CMK (cell line): ENCODE results near the gene PARP14.
"Not testable (repeated sequence)": the region's sequence is repeated elsewhere in the genome, so short reads cannot be mapped to it uniquely, and the experiment has no call there.

Experiments used
- DNase-seq: peaks from one replicate; pipeline ENCODE4 v3.0.0-alpha.2; 2010; ENCODE audit warnings: low read depth

The PARP14 gene

DNA sequence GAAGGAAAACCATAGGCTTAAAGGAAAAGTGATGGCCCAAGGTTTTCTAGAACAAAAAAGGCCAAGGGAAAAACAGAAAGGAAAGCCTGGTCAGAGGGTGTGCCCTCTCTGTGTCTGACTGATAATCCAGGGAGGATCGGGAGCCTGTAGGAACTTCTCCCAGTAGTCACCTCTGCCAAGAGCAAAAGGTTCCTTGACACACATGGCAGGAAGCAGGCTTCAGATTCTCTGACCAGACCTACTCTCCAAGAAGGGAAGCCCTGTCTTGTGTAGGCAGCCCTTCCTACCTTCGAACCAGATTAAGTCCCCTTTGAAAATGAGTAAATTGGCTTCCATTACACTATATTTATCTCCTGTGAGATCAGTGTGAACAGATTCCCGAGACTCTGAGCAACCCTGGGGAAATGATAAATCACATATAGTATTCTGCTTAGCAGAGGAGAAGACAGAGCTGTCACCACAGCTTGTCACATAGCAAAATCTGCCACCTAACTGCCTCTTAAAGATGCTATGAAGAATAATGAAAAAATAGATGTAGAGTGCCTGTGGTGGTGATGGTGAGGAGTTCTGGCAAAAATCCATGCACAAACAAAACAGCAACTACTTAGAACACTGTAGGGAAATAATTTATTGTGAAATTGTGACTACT is 38.8 kb downstream of the PARP14 start:
- no peak for DNase-seq

DNA sequence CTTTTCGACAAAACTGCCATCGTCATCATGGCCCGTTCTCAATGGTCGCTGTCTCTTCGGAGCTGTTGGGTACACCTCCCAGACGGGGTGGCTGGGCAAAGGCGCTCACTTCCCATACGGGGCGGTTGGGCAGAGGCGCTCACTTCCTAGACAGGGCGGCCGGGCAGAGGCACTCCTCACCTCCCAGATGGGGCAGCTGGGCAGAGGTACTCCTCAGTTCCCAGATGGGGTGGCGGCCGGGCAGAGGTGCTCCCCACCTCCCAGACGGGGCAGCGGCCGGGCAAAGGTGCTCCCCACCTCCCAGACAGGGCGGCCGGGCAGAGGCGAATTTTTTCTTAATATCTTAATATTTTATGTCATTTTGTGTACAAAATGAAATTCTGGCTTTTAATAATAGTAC is 44.5 kb downstream of the PARP14 start:
- no peak for DNase-seq

DNA sequence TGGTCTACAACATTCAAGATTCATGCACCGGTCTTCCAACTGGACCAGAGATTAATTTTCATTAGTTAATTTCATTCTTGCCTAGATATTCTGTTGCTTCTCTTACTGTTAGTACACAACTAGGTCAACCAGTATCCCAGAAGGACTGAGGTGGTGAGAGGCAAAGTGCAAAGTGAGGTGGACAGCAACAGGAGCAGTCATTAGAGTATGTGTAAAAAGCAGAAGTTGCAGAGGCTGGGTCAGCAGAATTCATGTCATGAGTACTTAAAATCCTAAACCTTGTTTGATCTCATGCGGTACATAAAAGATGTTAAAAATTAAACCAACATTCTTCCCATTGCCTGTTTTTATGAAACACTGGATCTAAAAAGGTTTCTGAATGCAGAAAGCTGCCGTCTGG is 46.7 kb downstream of the PARP14 start:
- DNase-seq = no peak

DNA sequence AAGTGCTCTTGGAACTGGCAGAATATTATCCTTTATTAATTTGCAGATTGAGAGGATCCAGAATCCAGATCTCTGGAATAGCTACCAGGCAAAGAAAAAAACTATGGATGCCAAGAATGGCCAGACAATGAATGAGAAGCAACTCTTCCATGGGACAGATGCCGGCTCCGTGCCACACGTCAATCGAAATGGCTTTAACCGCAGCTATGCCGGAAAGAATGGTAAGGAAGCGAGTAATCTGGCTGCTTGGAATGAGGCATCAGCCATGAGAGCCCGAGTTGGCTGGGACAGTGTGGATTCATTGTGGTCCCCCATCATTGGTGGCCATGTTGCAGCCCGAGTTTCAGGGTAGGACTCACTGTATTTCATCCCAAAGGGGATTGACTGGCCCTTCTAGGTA is 47.1 kb downstream of the PARP14 start:
- DNase-seq = no peak

DNA sequence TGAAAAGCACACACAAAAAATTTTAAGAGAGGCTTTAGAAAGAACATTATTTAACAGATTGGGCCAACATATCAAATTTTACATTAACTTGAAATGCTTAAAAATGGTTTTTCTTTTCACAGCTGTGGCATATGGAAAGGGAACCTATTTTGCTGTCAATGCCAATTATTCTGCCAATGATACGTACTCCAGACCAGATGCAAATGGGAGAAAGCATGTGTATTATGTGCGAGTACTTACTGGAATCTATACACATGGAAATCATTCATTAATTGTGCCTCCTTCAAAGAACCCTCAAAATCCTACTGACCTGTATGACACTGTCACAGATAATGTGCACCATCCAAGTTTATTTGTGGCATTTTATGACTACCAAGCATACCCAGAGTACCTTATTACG is 47.5 kb downstream of the PARP14 start:
- DNase-seq = no peak

DNA sequence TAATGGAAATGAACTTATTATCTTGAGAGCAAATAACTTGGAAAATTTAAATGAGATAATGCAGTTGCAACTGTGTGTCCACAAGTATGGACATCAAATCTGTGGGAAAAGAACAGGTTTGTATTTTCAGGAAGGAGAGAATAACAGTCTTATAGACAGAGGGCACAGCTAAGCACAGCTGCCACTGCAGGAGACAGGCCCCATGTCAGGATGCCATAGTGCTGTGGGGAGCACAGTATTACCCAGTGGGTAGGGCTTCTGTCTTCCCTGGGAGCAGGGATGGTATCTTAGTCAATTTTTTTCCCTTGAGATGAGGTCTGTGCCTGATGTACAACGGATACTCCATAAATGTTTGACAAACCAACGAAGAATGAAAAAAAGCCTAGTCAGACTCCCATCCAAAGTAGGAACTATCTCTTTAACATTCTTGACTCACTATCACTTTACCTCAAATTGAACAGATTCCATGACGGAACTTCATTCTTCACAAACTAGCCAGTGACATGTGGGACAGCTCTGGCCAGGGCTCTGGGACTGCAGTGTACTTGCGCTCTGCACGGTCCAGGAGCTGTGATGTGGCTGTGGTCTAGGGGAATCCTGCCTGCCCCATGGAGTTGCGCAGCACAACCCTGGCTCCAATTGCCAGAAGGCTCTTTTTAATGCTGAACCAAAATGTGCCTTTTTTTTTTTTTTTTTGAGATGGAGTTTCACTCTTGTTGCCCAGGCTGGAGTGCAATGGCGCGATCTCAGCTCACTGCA is 48.3 kb downstream of the PARP14 start:
- DNase-seq = no peak

DNA sequence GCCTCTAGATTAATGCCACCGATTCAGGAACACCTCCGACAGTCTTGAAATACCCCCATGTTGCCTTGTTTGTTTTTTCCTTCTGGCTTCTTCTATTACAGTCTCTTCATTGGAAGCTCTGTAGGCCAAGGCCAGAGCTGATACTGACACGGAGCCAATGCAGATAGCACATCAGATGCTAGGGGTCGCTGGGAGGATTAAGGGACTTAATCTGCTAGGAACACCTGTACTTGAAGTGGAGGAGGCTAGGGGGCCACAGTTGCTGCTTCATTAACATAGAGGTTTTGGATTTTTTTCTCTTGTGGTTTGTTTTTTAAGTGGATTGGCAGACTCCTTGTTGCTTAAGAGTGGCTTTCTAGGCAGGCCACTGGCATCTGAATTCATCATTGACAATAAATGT is 49.6 kb downstream of the PARP14 start:
- DNase-seq = no peak

DNA sequence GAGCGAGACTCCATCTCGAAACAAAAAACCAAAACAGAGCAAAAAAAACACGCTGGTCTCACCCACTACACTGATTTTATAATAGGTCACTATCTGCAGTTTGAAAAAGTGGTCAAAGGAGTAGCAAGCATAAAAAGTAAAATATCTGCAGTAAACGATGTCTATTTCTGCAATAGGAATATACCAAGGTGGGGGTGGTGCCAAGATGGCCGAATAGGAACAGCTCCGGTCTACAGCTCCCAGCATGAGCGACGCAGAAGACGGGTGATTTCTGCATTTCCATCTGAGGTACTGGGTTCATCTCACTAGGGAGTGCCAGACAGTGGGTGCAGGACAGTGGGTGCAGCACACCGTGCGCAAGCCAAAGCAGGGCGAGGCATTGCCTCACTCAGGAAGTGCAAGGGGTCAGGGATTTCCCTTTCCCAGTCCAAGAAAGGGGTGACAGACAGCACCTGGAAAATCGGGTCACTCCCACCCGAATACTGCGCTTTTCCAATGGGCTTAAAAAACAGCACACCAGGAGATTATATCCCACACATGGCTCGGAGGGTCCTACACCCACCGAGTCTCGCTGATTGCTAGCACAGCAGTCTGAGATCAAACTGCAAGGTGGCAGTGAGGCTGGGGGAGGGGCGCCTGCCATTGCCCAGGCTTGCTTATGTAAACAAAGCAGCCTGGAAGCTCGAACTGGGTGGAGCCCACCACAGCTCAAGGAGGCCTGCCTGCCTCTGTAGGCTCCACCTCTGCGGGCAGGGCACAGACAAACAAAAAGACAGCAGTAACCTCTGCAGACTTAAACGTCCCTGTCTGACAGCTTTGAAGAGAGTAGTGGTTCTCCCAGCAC is 52.3 kb downstream of the PARP14 start:
- not testable (repeated sequence) for DNase-seq

DNA sequence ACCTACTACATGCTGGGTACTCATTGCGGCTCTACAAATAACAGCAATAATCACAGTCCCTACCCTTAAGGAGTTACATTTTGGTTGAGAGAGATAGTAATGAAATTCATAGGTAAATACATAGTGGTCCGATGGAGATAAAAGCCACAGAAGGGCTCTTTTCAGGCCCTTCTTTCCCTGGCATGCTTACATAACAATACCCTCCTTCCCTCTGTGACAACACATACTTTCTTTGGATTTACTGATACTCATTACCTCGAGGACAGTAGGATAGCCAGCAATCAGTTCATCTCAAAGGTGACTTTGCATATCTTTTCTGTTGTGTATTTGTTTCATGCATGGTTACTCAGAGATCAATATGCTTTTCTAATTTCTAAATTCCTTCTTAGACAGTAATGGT is 58.5 kb downstream of the PARP14 start:
- no peak for DNase-seq

DNA sequence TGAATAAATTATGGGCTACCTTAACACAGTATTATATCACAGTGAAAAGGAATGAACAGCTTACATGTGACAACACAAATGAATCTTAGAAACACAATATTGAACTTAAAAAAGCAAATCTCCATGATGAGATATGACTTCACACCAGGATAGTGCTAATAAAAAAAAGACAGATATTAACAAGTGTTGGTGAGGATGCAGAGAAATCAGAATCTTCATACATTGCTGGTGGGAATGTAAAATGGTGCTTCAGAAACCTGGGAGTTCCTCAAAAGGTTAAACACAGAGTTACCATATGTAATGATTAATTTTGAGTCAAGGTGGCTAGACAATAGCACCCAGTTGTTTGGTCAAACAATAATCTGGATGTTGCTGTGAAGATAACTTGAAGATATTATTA is 61.6 kb downstream of the PARP14 start:
- DNase-seq = no peak

DNA sequence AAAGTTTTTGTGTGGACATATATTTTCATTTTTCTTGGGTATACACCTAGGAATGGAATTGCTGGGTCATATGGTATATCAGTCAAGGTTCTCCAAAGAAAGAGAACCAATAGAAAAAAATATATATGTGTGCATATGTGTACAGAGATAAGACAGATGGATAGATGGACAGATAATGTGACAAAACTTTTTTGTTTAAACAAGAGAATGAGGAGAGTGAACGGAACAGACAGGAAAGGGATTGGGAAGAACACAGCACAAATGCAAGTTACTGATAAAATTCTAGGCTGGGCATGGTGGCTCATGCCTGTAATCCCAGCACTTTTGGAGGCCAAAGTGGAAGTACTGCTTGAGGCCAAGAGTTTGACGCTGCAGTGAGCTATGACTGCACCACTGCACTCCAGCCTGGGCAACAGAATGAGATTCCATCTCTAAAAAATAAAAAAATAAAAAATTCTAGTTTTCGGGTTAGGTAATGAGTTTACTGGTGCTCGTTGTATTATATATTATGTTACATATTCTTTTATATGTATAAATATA is 63.0 kb downstream of the PARP14 start:
- DNase-seq = no peak

DNA sequence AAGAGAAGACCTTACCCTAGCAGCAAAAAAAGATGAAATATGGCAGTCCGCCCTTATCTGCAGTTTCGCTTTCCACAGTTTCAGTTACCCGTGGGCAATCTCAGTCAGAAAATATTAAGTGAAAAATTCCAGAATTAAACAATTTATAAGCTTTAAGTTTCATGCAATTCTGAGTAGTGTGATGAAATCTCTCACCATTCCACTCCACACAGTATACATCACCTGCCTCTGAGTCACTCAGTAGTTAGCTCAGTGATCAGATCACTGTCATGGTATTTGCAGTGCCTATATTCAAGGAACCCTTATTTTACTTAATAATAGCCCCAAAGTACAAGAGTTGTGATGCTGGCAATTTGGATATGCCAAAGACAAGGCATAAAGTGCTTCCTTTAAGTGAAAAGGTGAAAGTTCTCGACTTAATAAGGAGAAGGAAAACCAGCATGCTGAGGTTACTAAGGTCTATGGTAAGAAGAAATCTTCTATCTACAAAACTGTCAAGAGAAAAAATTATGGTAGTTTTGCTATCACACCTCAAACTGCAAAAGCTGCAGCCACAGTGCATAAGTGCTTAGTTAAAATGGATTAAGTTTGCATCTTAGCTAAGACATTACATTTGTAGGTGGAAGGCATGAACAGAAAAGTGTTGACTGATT is 64.9 kb downstream of the PARP14 start:
- no peak for DNase-seq

DNA sequence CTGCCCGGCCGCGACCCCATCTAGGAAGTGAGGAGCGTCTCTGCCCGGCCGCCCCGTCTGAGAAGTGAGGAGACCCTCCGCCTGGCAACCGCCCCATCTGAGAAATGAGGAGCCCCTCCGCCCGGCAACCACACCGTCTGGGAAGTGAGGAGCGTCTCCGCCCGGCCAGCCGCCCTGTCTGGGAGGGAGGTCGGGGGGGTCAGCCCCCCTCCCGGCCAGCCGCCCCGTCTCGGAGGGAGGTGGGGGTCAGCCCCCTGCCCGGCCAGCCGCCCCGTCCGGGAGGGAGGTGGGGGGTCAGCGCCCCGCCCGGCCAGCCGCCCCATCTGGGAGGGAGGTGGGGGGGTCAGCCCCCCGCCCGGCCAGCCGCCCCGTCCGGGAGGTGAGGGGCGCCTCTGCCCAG is 66.7 kb downstream of the PARP14 start:
- not testable (repeated sequence) for DNase-seq

DNA sequence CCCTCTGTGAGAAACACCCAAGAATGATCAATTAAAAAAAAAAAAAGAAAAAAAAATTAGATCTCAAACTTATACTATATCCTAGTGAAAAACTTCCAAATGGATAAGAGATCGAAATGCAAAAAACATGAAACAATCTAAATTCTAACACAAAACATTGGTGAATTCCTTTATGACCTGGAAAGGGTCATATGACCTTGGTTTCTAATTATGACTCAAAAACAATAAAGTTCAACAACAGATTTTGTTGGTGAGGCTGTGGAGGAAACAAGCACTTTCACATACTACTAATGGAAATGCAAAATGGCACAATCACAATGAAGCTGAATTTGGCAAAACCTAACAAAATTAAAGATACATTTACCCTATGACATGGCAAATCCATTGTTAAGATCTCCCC is 67.7 kb downstream of the PARP14 start:
- no peak for DNase-seq

DNA sequence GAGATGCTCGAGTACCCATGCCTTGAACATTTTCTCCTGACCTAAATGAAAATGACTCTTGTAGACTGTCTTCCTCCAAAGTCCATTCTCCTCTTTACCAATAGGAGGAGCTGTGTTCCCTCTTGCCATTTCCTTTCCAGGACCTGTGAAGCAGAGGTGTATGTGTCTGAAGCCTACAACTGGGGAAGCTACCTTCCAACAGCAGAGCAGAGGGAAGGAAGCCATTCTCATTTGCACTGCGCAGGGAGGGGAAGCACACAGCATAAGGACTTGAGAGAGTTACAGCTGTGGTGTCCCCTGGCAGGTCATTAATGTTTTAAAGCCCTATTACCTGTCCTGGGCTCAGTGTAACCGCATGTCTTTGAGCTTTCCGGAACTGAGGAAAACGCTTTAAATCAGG is 74.3 kb downstream of the PARP14 start:
- DNase-seq = no peak

DNA sequence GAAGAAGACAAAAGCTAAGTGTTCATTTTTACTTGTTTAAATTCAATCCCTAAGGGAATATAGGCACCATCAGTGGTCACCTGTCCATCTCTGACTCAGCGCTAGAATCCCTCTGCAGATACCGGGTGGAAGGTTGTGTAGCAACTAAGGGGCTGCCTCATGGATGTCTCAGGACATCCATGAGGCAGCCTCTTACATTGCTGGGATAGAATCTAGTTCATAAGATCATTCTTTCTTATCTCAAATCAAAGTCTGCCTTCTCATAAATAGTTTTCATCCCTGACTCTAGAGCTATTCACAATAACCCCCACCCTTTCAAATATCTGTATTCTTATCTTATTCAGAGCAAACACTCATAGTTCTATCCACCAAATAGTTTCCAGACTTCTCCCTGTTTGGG is 74.9 kb downstream of the PARP14 start:
- DNase-seq = no peak

DNA sequence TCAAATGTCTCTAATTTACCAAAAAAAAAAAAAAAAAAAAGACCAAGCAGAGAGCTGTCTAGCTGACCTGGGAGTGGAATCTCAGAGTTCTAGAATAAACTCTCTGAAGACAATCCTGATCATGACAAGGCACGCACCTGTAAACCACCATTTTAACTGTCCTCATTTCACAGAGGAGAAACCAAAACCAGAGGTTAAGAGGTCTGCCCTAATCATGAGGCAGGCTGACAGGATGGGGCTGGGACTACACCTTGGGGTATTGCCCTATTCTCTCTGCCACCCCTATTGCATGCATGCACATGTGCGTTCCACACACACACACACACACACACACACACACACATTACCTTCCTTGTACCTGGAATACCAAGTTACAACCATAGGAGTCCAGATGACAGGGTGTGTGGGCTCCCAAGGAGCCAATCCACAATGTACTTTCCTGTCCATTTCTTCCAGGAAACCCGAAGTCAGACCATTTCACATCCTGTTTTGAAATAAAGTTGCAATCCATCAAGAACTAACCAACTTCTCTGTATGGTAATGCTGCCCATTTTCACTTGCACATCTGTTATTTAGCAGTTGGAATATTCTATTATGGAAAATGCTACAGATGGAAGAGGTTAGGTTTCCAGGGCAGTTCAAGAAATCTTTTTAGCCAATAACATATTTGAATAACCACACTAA is 78.4 kb downstream of the PARP14 start:
- no peak for DNase-seq

DNA sequence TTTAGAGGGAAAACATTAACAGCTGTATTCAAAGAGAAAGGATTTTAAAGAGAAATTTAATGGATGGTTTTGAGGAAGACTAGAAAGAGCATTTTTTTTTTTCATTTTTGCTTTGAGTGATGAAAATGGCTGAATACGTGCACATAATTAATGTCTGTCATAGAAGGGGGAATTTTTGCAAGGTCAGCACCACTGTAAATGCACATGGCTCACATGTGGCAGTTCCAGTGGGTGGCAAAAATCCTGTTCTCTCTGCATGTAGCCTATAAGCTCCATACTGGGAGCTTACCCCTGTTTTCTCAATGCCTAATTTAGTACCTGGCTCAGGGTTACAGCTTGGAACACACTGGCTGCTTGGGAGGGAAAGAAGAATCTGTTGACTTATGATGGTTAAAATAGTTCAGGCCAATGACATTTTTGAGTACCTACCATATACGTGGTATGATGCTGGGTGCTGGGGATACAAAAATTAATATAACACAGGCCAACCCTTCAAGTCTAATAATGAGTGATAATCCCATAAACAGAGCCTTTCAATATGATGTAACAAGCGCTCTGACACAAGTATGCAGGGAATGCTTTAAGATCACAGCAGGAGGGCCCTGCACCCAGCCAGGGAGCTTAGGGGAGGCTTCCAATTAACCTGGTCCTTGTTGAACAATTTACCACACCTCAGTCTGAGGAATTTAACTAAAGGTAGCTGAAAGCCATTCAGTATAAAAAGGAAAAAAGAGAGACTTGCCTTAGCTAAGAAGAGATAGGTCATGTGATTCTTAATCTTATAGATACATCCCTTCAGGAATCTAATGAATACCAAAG is 80.0 kb downstream of the PARP14 start:
- no peak for DNase-seq

DNA sequence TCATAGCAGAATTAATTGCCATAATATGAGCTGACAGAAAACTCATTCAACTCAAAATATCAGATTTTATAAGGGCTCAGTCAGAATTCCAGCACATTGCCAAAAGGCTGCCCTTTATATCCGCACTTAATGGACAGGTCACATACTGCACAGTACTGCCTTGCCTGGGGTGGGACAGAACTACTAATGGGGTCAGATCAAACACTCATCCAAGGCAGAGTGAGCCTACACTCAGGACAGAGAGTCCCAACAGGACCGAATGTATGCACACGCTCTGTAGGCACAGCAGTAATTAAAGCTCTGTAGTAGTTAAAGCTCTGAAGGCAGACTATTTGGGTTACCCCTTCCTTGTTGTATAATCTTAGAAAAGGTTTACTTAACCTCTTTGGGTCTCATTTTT is 85.8 kb downstream of the PARP14 start:
- DNase-seq = no peak

DNA sequence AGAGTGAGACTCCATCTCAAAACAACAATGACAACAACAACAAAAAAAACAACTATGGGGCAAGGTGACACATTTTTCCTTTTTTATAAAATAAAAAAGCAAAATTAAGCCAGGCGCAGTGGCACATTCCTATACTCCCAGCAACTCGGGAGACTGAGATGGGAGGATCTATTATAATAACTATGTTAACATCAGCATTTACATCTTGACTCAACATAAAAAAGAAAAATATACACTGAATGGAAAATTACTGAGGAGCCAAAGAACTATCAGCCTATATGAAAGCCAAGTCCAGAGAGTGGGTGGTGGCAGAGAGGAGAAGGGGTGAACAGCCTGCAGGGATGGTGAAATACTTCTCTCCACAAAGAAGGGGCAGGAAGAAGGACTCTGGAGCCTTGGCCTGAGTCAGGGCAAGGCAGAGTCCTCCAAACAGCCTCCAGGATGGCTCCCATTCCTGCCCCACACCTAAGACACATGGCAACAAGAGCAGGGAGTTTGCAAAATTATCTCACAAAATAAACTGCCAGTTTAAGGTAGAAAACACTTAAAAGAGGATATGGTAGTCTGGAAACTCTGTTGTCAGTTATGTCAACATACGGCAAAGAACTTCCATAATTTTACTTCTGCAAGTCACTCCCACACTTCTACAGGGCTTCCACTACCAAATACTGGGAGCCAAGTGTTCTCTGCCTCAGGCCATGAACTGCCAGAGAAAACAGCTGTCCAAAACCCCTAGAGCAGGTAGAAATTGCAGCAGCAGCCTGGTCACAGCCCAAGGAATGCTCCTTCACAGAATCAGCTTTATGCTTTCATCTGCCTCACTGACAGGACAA is 87.1 kb downstream of the PARP14 start:
- DNase-seq = no peak
